NCI-H345 treated with DMSO at 0.1 percent for 48 hours (cell line): Measurements from ENCODE around the gene SMIM35.
A peak's percentile ranks its signal among the peaks of the same experiment; 100 is the strongest.

Experiments
- DNase-seq: peaks from one replicate; lab custom pipeline; 2025; ENCODE audit not compliant: unreplicated experiment; lab: John Stamatoyannopoulos, UW

The SMIM35 gene

DNA sequence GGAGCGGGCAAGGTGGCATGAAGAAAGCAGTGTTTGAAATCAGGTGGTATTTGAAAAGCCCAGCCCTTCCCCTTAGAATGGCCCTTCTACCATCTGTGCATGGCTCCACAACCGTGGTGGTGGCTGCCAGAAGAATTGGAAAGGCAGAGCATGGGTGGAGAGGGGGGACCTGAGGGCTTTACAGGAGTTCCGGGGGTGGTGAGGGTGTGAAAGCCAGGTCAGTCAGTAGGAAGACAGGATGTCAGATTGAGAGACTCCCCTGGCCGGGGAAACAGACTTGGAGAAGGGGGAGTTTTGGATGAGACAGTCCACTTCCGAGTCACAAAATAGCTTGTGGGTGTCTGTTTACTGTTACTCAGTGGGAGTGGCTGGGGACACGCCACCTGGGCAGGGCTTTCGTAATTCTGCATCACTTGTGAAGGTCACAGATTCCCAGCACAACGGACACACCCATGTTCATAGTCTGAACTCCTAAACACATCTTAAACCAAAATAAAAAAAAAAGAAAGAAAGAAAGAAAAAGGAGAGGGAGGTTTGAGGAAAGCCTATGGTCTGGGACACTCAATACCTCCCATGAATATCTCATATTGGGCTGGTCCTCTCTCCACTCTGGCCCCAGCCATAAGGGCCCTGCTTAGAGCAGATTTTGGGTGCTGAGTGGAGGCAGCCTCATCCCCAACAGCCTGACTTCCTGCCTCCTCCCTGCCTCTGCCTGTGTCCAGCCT is 24.4 kb upstream of the SMIM35 start:
- no peak for DNase-seq

DNA sequence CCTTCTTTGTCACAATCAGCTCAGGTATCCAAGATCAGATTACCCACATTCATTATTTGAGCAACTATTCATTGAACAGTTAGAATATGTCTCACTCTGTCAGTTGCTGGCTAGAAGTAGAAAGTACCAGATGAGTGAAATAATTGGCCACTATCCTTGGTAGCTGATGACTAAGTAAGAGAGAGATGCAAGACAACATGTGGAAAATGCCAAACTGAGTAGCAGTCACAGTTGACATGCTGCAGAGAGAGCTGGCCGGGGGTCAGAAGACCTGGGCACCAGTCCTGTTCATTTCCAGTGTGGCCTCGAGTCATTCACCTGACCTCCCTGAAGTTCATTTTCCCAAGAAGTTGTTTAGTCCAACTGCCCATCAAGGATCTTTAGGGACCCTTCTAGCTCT is 22.5 kb upstream of the SMIM35 start:
- no peak for DNase-seq

DNA sequence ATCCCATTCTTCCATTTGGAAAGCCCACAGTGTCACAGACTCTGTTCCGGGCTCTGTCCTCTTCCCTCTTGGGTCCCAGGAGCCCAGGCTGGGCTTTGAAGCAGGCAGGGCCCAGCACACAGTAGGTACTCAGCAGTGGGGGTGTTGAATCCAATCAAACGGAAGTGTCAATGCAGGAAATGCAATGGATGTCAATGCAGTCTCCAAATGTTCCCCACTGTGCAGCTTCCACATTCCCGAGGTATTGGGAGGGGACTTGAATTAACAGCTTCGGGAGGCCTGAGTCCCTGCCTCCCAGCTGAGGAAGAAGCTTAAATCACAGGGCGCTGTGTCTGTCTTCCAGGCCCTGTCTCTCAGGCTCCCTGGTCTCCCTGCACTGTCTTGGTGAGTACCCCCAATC is 21.8 kb upstream of the SMIM35 start:
- no peak for DNase-seq

DNA sequence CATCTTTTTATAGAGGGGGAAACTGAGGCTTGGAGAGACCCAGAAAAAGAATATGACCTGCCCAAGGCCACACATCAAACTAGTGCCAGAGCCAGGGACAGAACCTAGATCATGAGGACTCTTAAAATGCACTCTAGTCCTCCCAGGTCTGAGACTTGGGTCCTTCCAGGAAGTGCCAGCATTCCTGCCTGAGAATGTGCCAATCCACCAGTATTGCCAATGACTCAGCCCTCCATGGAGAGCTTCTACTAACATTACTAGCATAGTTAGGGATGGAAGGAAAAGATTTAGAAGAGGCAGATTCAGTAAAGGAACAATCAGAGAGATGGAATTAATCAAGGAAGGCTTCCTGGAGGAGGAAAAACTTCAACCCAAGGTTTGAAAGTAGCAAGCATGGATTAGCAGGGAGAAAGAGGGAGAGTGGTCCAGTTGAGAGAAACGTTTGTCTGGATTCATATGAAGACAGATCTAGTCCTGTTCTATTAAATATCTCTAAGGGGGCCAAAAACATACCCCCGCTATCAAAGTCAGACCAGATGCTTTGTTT is 20.1 kb upstream of the SMIM35 start:
- DNase-seq, result no peak

GRCh38 chr11:118105657-118106305 is 19.0 kb upstream of the SMIM35 start:
- DNase-seq, result no peak

- DNase-seq, result no peak
Observed at GRCh38 chr11:118104491-118104890, 17.7 kb upstream of the SMIM35 start.

- no peak for DNase-seq
Observed at GRCh38 chr11:118102721-118103261, 16.0 kb upstream of the SMIM35 start.

DNA sequence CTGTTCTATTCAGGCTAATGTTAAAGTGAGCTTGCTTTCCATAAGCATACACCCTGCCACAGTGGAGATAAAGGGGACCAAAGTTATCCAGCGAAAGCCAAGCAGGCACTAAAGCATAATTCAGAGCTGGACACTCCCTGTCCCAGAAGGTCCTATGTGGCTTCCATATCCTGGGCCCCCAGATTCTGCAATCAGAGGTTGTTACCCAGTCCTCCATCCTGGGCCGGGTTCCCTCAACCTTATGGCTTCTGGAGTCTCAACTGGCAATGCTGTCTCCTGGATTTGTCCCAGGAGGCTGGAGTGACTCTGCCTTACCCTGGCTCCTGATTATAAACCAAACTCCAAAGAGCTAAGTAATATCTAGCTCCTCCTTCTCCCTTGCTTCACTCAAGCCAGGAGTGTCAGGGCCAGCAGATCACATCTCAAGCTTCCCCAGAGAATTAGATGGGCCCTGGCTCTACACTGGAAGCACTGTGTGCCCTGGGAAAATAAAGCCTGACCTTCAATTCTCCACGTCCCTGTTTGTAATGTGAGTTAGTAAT is 14.0 kb upstream of the SMIM35 start:
- DNase-seq, result no peak

DNA sequence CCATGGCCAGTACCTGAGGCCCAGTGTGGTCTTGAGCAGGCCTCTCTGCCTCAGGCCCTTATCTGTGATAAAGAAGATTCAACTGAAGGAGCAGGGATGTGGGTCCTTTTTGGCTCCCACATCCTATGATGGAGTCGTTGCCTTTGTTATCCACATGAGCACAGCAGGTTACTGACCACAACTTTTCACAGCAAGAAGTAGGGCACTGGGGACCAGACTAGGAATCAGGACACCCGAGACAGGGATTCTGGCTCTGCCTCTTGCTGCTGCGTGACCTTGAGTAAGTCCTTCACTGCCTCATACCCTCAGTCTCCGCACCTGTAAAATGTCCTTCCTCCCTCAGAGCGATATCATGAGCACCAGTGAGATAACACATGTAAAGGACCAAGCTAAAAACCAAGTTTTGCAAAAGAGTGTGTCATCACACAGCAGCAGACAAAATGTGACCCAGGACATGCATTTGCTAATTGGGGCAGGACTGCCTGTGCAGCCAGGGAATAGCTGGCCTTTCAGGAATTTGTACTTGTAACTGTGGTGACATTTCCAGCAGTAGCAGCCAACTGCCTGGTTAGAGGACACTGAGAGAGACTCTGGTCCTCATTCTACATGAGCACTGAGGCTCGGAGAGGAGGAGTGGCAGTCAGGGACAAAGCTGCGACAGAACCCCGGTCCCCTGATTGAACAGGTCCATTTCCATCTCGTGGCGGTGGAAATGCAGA is 13.2 kb upstream of the SMIM35 start:
- DNase-seq, result no peak

- peak; percentile 10 for DNase-seq
Observed at GRCh38 chr11:118098996-118099837, 12.5 kb upstream of the SMIM35 start.

GRCh38 chr11:118095967-118096367 is 9.2 kb upstream of the SMIM35 start:
- DNase-seq, result no peak

DNA sequence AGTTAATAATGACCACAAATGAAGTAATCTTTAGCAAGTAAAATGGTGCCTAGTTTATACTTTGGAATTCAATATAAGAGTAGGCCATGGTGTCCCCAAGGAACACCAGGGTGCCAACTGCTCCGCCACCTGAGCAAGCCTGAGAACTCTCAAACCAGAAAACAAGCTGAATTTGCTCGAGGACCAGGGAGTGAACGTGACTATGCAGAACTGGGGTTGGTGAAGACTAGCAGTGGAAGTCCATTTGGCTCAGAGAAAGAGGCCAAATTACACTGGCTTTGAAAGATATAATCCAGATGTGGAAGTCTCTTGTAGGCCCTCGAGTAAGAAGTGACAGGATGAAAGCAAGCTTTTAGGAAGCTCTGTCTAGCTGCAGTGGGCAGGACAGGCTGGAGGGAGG is 8.7 kb upstream of the SMIM35 start:
- no peak for DNase-seq

- no peak for DNase-seq
Observed at GRCh38 chr11:118092907-118093571, 6.3 kb upstream of the SMIM35 start.

- DNase-seq, result no peak
Observed at GRCh38 chr11:118091690-118092089, 4.9 kb upstream of the SMIM35 start.

DNA sequence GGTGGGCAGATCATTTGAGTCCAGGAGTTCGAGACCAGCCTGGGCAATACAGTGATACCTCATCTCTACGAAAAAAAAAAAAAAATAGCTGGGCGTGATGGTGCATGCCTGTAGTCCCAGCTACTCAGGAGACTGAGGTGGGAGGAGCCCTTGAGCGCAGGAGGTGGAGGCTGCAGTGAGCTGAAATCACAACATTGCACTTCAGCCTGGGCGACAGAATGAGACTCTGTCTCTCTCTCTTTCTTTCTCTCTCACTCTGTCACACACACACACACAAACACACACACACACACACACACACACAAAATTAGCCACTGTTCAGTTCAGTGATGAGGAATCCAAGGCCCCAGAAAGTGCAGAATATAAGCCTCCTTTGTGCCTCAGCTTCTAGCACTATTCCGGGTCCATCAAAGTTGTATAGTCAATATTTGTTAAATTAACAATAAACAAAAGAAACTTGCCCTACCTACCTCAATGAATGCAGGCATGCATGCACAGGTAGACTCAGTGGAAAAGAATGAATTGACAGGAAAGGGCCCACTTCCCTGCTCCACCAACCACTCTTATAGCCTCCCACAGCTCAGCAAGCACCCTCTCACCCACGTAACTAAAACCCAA is 3.9 kb upstream of the SMIM35 start:
- no peak for DNase-seq

- no peak for DNase-seq
Observed at GRCh38 chr11:118088531-118088930, 1.8 kb upstream of the SMIM35 start.

- no peak for DNase-seq
Observed at GRCh38 chr11:118087931-118088330, 1.2 kb upstream of the SMIM35 start.

- DNase-seq, result no peak
Observed at GRCh38 chr11:118084656-118085055, 2.1 kb downstream of the SMIM35 start.

- no peak for DNase-seq
Observed at GRCh38 chr11:118084247-118084646, 2.5 kb downstream of the SMIM35 start.
